ENCODE results near the gene ARMC2. TPM values are rescaled to one million over a fixed set of nuclear protein-coding genes. Genes with fewer than 3 reads are reported as not detected.

Gene ARMC2
- total and polyA plus RNA-seq, 2 of the 8 experiments (the other 6 are each of a cell fraction or from before 2014, with no cell fraction given), result 1.6 to 4.4 TPM

DNA sequence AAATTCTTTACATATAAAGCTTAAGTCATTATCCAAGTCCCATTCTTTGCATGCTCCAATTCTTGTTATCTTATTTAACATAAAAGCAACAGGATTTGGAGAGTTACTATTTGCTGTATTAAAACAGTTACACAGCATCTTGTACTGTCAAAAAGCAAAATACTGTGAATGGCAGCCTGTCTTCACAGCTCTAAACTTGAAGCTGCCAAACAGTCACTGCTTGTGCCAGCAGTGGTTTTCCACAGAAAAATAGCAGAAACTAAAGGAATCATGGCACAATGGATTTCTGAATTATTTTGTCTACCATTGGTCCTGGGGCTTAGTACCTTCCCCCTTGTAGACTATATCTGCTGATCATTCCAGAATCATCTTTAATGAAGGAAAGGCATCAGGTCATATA is 138.9 kb downstream of the ARMC2 start:
- H4K5ac ChIP-seq (ENCODE audit: insufficient read length, low read depth, low read length), result no peak overlapping the region
- H3K23ac ChIP-seq (ENCODE audit: insufficient read length), result no peak overlapping the region
- no peaks in the 10 kb centered on the region for H3K79me1 ChIP-seq (ENCODE audit: low read depth, low read length)
- no peak overlapping the region for H2BK12ac ChIP-seq (ENCODE audit: low read depth, low read length)
- DNase-seq (ENCODE audit: low read depth in 1 of 2, low spot score in 2 of 2), result no peak
- no peaks in the 10 kb centered on the region for H3K9me3 ChIP-seq (ENCODE audit: insufficient read depth in 2 of 2, low read depth in 1 of 2, low read length in 1 of 2)
- no peak overlapping the region for H2BK120ac ChIP-seq (replicated peaks; ENCODE audit: low read depth, low read length)
- FAIRE-seq, result no peak
- no peak overlapping the region for H3K4me2 ChIP-seq (ENCODE audit: insufficient read depth in 1 of 2, low read depth in 2 of 2, low read length in 2 of 2)
- H3K56ac ChIP-seq (replicated peaks; ENCODE audit: insufficient read length, low read depth, low read length), result no peak overlapping the region
- H2BK15ac ChIP-seq (ENCODE audit: low read length), result no peak overlapping the region
- H3K4ac ChIP-seq (replicated peaks; ENCODE audit: insufficient read length, low read depth, low read length), result no peak overlapping the region
- no peaks in the 10 kb centered on the region for H3K4me1 ChIP-seq (replicated peaks in 1 of 4; ENCODE audit: control insufficient read depth in 3 of 4, insufficient read depth in 4 of 4, low read length in 3 of 4)
- 0 out of 2 replicates have a peak, but pooled peaks cover 2% of the 10 kb centered on the region for H3K23me2 ChIP-seq (ENCODE audit: low read depth, low read length)
- no peak overlapping the region for H3K4me3 ChIP-seq (ENCODE audit: extremely low read depth in 1 of 4, insufficient read depth in 2 of 4, low read depth in 3 of 4, low read length in 4 of 4)
- H3K36me3 ChIP-seq (ENCODE audit: control insufficient read depth in 2 of 4, insufficient read depth in 4 of 4, low read length in 3 of 4), result peaks cover 0 to 29% (median 14%) of the 10 kb centered on the region in 4 experiments; a peak in 5 of 8 replicates
- H3K79me2 ChIP-seq (ENCODE audit: control insufficient read depth in 1 of 2, insufficient read depth in 2 of 2, low read length in 2 of 2), result no peaks in the 10 kb centered on the region
- H2AFZ ChIP-seq (ENCODE audit: low read length), result no peak overlapping the region
- no peak overlapping the region for H4K91ac ChIP-seq (replicated peaks; ENCODE audit: insufficient read length, low read length)
- ChIA-PET POLR2A (ENCODE audit: partially characterized antibody) (interaction anchor here (1.5 kb wide), 1 partner anchor 18 kb away, joined by 3 read pairs; no protein-coding TSS in a partner anchor), CTCF (ENCODE audit: partially characterized antibody) (interaction anchor here (0.6 to 1.4 kb wide), 2 partner anchors 28 to 84 kb away, joined by 3 read pairs; no protein-coding TSS in a partner anchor)
- no peak overlapping the region for H2BK5ac ChIP-seq (ENCODE audit: low read depth, low read length)
- no peak overlapping the region for H3K14ac ChIP-seq (ENCODE audit: insufficient read length)
- no peak overlapping the region for H2AK5ac ChIP-seq (ENCODE audit: low read depth, low read length)
- H2BK20ac ChIP-seq (ENCODE audit: low read length), result no peak overlapping the region
- H3K9ac ChIP-seq (replicated peaks in 1 of 4; ENCODE audit: extremely low read depth in 1 of 4, low read depth in 3 of 4, low read length in 3 of 4), result no peak overlapping the region
- no peak overlapping the region for H3K27ac ChIP-seq (ENCODE audit: low read depth, low read length)
- no peaks in the 10 kb centered on the region for H3K27me3 ChIP-seq (replicated peaks in 1 of 4; ENCODE audit: control insufficient read depth in 3 of 4, extremely low read depth in 1 of 4, insufficient read depth in 3 of 4, low read length in 3 of 4)
- H3K18ac ChIP-seq (ENCODE audit: extremely low read depth, low read length), result no peak overlapping the region
- H4K20me1 ChIP-seq (replicated peaks in 1 of 2; ENCODE audit: control insufficient read depth in 1 of 2, insufficient read depth in 2 of 2, low read length in 2 of 2), result no peaks in the 10 kb centered on the region
- no peak overlapping the region for H4K8ac ChIP-seq (ENCODE audit: extremely low read depth, insufficient read depth, low read length)
- TF ChIP-seq, protein P1, sequence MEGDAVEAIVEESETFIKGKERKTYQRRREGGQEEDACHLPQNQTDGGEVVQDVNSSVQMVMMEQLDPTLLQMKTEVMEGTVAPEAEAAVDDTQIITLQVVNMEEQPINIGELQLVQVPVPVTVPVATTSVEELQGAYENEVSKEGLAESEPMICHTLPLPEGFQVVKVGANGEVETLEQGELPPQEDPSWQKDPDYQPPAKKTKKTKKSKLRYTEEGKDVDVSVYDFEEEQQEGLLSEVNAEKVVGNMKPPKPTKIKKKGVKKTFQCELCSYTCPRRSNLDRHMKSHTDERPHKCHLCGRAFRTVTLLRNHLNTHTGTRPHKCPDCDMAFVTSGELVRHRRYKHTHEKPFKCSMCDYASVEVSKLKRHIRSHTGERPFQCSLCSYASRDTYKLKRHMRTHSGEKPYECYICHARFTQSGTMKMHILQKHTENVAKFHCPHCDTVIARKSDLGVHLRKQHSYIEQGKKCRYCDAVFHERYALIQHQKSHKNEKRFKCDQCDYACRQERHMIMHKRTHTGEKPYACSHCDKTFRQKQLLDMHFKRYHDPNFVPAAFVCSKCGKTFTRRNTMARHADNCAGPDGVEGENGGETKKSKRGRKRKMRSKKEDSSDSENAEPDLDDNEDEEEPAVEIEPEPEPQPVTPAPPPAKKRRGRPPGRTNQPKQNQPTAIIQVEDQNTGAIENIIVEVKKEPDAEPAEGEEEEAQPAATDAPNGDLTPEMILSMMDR (IDR thresholded peaks at IDR 0.05; ENCODE audit: control extremely low read depth in 1 of 3, insufficient read depth in 1 of 3, low read depth in 1 of 3, low read length in 3 of 3), result no peak

Data from H1 (cell line).